ENCODE data around the gene LDHB.

GRCh38 chr12:21677622-21678277, 20.1 kb upstream of the LDHB start:
- TF ChIP-seq POLR2AphosphoS5 (IDR thresholded peaks at IDR 0.05) (no peak), TAF1 (IDR thresholded peaks at IDR 0.05; ENCODE audit: low read depth) (no peak), CTCF (IDR thresholded peaks at IDR 0.05; ENCODE audit: poor library complexity, severe bottlenecking) (no peak), SMC3 (conservative IDR thresholded peaks at IDR 0.05; ENCODE audit: poor library complexity) (no peak), MXI1 (conservative IDR thresholded peaks at IDR 0.05; ENCODE audit: poor library complexity, severe bottlenecking) (no peak), EP300 (conservative IDR thresholded peaks at IDR 0.05; ENCODE audit: poor library complexity, severe bottlenecking) (no peak), REST (IDR thresholded peaks at IDR 0.05; ENCODE audit: borderline replicate concordance) (no peak)
